Measurements from ENCODE around the gene RASL10A.

RASL10A gene

DNA sequence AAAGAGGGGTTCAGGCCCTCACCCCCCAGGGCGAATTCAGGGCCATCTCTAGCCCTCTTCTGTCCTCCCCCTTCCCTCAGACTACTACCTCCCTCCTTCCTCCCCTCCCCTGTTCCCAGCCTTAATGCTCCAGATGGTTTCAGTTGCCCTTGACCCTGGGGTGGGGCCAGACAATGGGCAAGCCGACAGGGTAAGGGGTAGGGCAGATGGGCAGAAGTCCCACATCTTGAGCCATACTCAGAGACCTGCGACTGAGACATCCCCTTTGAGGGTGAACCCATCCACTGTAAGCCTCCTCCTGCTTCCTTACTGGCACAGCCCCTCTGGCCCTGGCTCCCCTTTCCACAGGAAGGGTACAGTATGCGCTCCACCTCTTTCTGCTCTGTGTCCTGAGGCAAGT, 49.6 kb downstream of the RASL10A start:
- TF ChIP-seq, protein P1, sequence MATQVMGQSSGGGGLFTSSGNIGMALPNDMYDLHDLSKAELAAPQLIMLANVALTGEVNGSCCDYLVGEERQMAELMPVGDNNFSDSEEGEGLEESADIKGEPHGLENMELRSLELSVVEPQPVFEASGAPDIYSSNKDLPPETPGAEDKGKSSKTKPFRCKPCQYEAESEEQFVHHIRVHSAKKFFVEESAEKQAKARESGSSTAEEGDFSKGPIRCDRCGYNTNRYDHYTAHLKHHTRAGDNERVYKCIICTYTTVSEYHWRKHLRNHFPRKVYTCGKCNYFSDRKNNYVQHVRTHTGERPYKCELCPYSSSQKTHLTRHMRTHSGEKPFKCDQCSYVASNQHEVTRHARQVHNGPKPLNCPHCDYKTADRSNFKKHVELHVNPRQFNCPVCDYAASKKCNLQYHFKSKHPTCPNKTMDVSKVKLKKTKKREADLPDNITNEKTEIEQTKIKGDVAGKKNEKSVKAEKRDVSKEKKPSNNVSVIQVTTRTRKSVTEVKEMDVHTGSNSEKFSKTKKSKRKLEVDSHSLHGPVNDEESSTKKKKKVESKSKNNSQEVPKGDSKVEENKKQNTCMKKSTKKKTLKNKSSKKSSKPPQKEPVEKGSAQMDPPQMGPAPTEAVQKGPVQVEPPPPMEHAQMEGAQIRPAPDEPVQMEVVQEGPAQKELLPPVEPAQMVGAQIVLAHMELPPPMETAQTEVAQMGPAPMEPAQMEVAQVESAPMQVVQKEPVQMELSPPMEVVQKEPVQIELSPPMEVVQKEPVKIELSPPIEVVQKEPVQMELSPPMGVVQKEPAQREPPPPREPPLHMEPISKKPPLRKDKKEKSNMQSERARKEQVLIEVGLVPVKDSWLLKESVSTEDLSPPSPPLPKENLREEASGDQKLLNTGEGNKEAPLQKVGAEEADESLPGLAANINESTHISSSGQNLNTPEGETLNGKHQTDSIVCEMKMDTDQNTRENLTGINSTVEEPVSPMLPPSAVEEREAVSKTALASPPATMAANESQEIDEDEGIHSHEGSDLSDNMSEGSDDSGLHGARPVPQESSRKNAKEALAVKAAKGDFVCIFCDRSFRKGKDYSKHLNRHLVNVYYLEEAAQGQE (IDR thresholded peaks at IDR 0.05; ENCODE audit: insufficient read depth in 1 of 2, low read depth in 2 of 2, low read length in 2 of 2), result no peak
- TF ChIP-seq SIN3A (IDR thresholded peaks at IDR 0.05; ENCODE audit: borderline replicate concordance, insufficient read depth, low read length), result no peak
- TF ChIP-seq FOXP2 (optimal IDR thresholded peaks at IDR 0.05; ENCODE audit: borderline replicate concordance, extremely low read depth, extremely low read length, insufficient read depth), result no peak
- TF ChIP-seq POLR2AphosphoS5 (IDR thresholded peaks at IDR 0.05; ENCODE audit: low read depth, low read length), result no peak
- TF ChIP-seq TAF1 (IDR thresholded peaks at IDR 0.05; ENCODE audit: borderline replicate concordance, insufficient read depth, low read length), result no peak

DNA sequence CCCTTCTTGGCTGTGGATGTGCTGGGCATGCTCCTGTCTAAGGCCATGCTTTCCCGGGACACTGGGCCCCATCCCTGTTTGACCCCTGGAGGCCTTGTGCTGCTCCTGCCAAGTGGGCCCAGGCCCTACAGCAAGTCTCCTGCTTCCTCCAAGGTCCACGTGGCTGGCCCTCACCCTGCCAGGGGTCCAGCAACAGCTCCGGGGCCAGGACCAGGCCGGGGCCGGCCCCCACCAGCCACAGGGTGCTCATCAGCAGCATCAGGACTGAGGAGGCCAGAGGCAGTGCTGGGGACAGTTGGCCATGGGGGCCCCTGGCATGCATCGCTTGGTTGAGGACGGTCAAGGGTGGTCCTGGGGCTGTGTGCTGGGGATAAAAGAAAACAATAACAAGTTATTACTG, 50.2 kb downstream of the RASL10A start:
- TF ChIP-seq TAF1 (IDR thresholded peaks at IDR 0.05; ENCODE audit: borderline replicate concordance, insufficient read depth, low read length) (no peak), POLR2AphosphoS5 (IDR thresholded peaks at IDR 0.05; ENCODE audit: low read depth, low read length) (no peak), SIN3A (IDR thresholded peaks at IDR 0.05; ENCODE audit: borderline replicate concordance, insufficient read depth, low read length) (no peak), FOXP2 (optimal IDR thresholded peaks at IDR 0.05; ENCODE audit: borderline replicate concordance, extremely low read depth, extremely low read length, insufficient read depth) (no peak)
- TF ChIP-seq, protein P1 (IDR thresholded peaks at IDR 0.05; ENCODE audit: insufficient read depth in 1 of 2, low read depth in 2 of 2, low read length in 2 of 2), result no peak

DNA sequence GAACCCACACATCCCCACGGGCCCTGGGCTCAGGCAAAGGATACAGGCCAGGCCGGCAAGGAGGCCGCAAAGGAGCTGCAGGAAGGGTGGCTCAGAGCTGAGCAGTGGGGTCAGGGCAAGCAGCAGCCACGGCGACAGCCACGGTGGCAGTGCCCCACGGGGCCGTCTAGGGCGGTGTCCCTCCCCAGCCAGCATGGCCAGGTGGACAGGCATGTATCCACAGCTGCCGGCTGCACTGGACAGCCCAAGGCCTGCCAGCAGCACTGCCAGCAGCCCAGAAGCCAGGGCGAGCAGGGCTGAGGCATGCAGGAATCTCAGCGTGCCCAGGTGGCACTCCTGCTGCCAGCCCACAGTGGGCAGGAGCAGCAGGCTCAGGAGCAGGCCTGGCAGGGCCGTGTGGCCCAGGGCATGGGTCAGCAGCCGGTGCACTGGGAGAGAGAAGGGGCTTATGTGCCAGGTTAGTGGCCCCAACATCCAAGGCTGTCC, 51.7 kb downstream of the RASL10A start:
- TF ChIP-seq, protein P1 (IDR thresholded peaks at IDR 0.05; ENCODE audit: insufficient read depth in 1 of 2, low read depth in 2 of 2, low read length in 2 of 2), result no peak
- TF ChIP-seq TAF1 (IDR thresholded peaks at IDR 0.05; ENCODE audit: borderline replicate concordance, insufficient read depth, low read length) (no peak), SIN3A (IDR thresholded peaks at IDR 0.05; ENCODE audit: borderline replicate concordance, insufficient read depth, low read length) (no peak), POLR2AphosphoS5 (IDR thresholded peaks at IDR 0.05; ENCODE audit: low read depth, low read length) (no peak), FOXP2 (optimal IDR thresholded peaks at IDR 0.05; ENCODE audit: borderline replicate concordance, extremely low read depth, extremely low read length, insufficient read depth) (no peak)

All from PFSK-1 (cell line).